Ammon's horn (tissue), 1 donor: ENCODE data around the gene ELSPBP1.
"Not testable (repeated sequence)": the region's sequence is repeated elsewhere in the genome, so short reads cannot be mapped to it uniquely, and the experiment has no call there.

Source experiments
- DNase-seq: peaks from one replicate; pipeline ENCODE4 v3.0.0-alpha.2; 2016; ENCODE audit warnings: low spot score

The ELSPBP1 gene

DNA sequence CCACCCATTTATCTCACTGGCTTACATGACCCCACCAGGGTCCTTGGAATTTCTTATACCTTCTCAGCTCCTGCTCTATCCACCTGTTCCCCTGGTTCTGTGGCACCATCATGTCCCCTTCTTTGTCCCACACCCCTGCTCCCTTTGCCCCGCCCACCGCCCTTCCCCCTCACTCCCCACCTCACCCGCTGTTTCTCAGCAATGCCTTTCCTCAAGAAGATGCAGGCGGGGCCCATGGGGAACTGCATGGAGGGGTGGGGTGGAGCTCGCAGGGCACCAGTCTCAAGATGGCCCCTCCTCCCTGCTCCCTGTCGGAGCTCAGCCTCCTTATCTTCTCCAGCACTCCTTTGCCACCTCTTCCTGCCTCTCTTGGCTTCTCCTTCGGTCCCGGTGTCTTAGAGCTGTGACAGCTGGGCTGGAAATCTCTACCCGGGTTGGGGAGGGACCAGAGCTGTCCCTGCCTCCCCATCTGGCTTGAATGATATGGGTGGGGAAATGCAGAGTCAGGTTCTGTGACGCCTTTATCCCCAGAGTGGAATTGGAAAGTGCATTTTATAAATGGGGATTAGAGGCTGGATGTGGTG, 49.3 kb downstream of the ELSPBP1 start, which contains the start of gene CABP5:
TSS of gene CABP5 (minus strand) at position 405 of the 584 bp plus-strand sequence. CDS start at position 248, 157 bp downstream.
- no peak for DNase-seq

DNA sequence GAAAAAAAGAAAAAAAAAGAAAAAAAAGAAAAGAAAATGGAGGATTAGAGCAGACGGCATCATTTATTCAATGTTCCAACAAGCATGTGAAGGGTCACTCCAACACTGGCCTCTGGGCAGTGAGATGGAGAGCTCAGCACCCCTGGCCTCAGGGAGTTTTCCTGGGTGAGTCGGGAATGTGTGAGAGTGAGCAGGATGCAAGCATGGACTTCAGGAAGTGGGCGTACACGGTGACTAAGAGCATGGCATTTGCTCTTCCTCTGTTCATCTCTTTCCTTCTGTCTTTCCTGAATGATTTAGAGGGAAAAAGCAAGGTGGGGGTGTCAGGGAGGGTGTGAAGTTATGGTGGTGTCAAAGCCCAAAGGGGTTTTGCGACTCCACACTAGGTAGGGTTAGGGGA, 50.1 kb downstream of the ELSPBP1 start:
- no peak for DNase-seq

DNA sequence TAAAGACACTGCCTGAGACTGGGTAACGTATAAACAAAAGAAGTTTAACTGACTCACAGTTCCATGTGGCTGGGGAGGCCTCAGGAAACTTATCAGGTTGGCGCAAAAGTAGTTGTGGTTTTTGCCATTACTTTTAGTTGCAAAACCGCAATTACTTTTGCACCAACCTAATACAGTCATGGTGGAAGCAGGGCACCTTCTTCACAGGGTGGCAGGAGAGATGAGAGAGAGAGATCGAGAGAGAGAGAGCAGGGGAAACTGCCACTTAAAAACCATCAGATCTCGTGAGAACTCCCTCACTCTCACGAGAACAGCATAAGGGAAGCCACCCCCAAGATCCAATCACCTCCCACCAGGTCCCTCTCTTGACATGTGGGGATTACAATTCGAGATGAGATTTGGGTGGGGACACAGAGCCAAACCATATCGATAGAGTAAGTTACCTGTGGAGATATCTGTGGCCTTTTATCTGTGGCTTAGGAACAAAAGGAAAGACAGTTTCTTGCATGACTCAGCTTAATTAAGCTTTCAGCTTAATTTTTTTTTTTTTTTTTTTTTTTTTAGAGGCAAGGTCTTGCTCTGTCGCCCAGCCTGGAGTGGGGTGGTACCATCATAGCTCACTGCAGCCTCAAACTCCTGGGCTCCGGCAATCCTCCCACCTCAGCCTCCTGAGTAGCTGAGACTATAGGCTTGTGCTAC, 57.1 kb downstream of the ELSPBP1 start:
- DNase-seq, result no peak

DNA sequence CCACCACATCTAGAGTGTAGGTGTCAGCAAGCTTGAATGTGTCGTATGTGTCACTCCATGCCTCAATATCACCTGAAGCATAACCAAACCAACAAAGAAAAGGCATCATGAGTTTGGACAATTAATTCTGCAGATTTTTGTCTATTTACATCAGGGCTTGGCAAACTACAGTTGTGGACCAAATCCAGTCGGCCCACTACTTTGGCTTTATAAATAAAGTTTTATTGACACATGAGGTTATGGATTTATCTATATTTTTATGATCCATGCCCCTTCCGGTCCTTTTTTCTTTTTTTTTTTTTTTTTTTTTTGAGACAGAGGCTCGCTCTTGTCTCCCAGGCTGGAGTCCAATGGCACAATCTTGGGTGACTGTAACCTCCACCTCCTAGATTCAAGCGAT, 58.6 kb downstream of the ELSPBP1 start:
- no peak for DNase-seq

DNA sequence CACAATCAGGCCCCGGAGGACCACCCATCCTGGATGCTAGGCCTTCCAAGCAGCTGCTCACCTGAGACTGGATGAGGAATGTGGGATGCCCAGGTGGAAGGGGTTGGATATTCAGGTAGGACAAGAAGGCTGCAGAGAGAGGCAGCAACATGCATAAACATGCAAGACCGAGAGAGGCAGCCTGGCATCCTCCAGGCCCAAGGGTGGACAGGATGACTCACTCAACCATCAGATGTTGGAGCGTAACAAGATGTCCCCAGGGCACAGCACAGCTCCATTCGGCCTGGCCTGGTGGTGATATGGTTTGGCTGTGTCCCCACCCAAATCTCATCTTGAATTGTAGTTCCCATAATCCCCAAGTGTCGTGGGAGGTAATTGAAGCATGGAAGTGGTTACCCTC, 59.4 kb downstream of the ELSPBP1 start:
- DNase-seq, result no peak

DNA sequence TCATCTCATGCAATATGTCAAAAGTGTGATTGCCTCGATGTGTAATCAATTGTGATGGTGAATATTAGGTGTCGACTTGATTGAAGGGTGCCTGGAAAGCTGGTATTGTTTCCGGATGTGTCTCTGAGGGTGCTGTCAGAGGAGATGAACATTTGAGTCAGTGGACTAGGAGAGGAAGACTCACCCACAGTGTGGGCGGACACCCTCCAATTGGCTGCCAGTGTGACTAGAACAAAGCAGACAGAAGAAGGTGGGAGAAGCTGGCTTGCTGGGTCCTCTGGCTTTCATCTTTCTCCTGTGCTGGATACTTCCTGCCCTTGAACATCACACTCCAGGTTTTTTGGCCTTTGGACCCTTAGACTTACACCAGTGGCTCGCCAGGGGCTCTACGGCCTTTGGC, 64.9 kb downstream of the ELSPBP1 start:
- DNase-seq, result peak; percentile 62

DNA sequence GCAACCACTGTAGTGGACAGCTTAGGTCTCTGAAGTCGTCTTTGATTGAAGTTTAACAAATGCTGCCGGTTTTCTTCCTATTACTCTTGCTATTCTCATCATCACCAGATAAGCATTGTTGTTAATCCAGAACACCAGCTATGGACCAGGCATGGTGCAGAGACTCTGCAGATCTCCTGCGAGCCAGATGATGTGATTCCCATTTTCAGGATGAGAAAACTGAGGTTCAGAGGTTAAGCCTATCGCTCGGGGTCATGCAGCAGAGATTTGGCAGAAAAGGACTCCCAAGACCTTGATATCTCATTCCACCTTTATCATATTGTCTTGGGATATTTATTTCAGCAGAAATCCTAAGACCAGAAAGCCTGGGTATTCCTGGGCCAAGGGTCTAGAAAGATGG, 65.9 kb downstream of the ELSPBP1 start:
- DNase-seq, result no peak

DNA sequence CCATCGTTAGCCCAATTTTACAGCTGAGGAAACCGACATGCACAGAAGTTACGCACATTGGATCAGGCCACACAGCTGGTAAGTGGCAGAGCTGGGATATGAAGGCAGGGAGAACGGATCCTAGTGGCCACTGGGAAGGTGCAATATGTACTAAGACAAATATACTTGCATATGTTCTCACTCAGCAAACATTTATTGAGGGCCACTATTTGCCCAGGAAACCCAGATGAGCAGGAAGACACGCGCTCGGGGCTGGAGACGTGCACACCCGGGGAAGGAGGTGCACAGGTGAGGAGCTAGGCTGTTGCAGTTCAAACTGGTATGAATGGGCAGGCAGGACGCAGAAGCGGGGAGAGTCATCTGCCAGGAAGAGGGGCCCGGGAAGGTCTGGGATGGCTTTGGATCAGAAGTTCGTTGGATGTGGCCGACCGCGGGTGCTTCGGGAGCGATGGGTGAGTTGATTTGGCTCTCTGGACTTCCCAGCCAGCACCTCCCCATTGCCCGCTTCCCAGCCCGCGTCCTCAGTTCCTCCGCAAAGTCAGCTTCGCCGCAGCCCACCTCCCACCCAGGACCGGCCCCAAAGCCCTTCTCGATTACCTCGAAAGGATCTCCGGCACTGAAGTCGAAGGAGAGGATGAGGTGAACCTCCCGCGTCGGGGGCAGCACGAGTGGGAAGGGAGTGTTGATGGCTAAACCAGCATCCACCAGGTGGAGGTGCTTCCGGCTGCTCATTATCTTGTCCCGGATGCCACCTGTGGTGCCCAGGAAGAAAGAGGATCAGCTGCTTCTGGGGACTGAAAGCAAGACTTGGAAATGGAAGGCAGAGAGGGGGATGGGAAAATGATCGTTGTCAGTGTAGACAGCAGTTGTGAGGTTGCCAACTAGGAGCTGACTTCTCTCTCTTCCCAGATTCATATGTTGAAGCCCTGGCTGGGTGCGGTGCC, 67.2 kb downstream of the ELSPBP1 start:
- DNase-seq, result no peak

DNA sequence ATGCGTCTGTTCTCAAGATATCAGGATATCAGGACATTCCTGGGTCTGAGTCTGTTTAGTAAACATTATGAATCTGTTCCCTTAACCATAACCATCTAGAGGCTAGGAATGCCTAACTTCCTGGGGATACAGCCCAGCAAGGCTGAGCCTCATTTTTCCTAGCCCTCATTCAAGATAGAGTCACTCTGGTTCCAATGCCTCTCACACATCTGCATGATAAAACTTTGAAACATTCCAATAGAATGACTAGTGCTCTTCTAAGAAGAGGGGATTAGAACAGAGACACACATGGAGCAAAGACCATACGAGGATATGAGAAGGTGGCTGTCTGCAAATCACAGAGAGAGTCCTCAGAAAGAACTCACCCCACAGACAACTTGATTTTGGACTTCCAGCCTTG, 70.1 kb downstream of the ELSPBP1 start:
- no peak for DNase-seq

DNA sequence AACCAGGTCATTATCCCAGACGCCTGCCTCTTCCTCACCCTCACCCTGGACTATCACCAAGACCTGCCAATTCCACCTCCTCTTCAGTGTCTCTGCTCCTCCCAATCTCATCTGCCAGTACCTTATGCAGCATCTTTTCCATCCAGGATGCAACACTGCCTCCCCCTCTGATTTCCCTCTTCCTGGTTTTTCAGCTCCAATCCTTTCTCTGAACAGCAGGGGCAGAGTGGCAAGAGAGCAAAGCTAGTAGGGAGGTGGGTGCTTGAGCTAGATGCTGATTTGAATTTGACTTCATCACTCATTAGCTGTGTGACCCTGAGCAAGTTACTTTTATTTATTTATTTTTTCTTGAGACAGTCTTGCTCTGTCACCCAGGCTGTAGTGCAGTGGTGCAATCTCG, 75.0 kb downstream of the ELSPBP1 start:
- peak; percentile 40 for DNase-seq

DNA sequence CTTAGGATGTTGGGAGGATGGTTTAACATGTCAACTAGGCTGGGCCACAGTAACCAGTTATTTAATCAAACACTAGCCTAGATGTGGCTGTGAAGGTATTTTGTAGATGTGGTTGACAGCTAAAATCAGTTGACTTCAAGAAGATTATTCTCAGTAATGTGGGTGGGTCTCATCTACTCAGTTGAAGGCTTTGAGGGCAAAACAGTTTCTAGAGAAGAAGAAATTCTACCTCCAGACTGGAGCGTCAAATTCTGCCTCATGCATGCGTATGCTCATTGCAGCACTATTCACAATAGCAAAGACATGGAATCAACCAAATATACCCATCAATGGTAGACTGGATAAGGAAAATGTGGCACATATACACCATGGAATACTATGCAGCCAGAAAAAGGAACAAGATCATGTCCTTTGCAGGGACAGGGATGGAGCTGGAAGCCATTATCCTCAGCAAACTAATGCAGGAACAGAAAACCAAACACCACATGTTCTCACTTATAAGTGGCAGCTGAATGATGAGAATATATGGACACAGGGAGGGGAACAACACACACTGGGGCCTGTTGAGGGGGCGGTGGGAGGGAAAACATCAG, 75.8 kb downstream of the ELSPBP1 start:
- DNase-seq, result not testable (repeated sequence)
